Body of pancreas (tissue), 4 donors: Measurements from ENCODE around the gene GGTA1. TPM values are rescaled to one million over a fixed set of nuclear protein-coding genes. Genes with fewer than 3 reads are reported as not detected.

Source experiments
- ATAC-seq: fragments of 150-250 bp; one replicate; pipeline ENCODE4 v1.9.1; 2016
- DNase-seq, 4 donors: peaks; one replicate each; pipeline ENCODE4 v3.0.0-alpha.2; 2019
- H3K27ac ChIP-seq, 4 donors: fragments of 200-600 bp; sonication (generic); 1 replicate in 3 of 4; 2 replicates in 1 of 4; pipeline versions ENCODE4 v1.5.1 to v1.6.1; 2016 to 2019; ENCODE audit warnings: mild to moderate bottlenecking in 1 of 4, mixed read lengths in 1 of 4, moderate library complexity in 1 of 4
- H3K27me3 ChIP-seq, 2 donors: fragments of 200-600 bp; sonication (generic); one replicate each; pipeline ENCODE4 v1.6.0; 2016; ENCODE audit warnings: mild to moderate bottlenecking in 1 of 2
- H3K36me3 ChIP-seq, 2 donors: fragments of 200-600 bp; sonication (generic); replicated peaks in 1 of 2; 2 replicates each; pipeline ENCODE4 v1.5.1; 2016; ENCODE audit warnings: low read depth in 2 of 2; ENCODE audit not compliant: insufficient read depth in 1 of 2
- H3K4me1 ChIP-seq: fragments of 200-600 bp; sonication (generic); one replicate; pipeline ENCODE4 v1.6.0; 2016
- H3K4me3 ChIP-seq, 2 donors: fragments of 200-600 bp; sonication (generic); 1 replicate in 1 of 2; 2 replicates in 1 of 2; pipeline ENCODE4 v1.5.1; 2016 to 2019
- H3K9me3 ChIP-seq, 3 donors: fragments of 200-600 bp; sonication (generic); 1 replicate in 2 of 3; 2 replicates in 1 of 3; pipeline ENCODE4 v1.5.1; 2016
- POLR2A ChIP-seq, 3 donors: fragments of 450-650 bp; IDR thresholded peaks; one replicate each; pipeline ENCODE4 v1.6.1; 2016; ENCODE audit warnings: antibody characterized with exemption in 3 of 3, mild to moderate bottlenecking in 2 of 3
- WGBS, 2 donors: methylation state at CpG; one replicate each; pipeline ENCODE4 v1.1.5; 2017; 5-methylcytosine and 5-hydroxymethylcytosine counted together
- intact Hi-C: fragments of 100-400 bp; cut with DNase I; formaldehyde crosslinking; loops from one replicate; pipeline ENCODE4 v1.15.1; 2023
- total RNA-seq, 2 donors: library from RNA; depleted of rRNA; stranded (reverse); fragments of >200 nt; gene quantifications; one replicate each; pipeline ENCODE4 v1.1.0, GENCODE V29; 2016
- TF ChIP-seq, protein P1 (sequence below), 7 experiments: fragments of 450-650 bp in 4 of 7; fragments of 200-600 bp in 3 of 7; sonication (generic) in 3 of 7; IDR thresholded peaks; one replicate each; pipeline ENCODE4 v1.5.1; 2016 to 2019; ENCODE audit warnings: antibody characterized with exemption in 7 of 7

The GGTA1 gene
- total RNA-seq, 2 donors from 2014 or later, result 2.3 to 2.6 TPM

DNA sequence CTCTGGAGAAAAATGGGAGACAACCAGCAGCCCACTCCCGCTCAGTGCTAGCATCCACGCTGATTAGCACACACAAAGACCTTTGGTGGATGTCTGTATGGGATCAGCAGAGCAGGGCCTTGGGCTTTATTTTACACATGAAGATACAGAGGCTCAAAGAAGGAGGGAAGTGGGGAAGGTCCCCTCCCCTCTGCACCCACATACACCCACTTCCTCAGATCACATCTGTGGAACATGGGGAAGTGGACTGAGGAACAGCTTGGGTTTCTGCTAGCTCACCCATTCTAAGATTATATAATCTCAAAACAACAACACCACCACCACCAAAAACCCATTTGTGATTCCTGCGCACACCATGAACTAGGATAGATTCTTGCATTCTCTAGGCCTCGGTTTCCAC is 14.0 kb downstream of the GGTA1 start:
- WGBS, 2 donors, result 79 to 89% methylated on average over 4 of the region's 4 CpGs
- DNase-seq (peak in 1 of 4 donors; percentile 37), ATAC-seq (no peak)
- TF ChIP-seq, protein P1, sequence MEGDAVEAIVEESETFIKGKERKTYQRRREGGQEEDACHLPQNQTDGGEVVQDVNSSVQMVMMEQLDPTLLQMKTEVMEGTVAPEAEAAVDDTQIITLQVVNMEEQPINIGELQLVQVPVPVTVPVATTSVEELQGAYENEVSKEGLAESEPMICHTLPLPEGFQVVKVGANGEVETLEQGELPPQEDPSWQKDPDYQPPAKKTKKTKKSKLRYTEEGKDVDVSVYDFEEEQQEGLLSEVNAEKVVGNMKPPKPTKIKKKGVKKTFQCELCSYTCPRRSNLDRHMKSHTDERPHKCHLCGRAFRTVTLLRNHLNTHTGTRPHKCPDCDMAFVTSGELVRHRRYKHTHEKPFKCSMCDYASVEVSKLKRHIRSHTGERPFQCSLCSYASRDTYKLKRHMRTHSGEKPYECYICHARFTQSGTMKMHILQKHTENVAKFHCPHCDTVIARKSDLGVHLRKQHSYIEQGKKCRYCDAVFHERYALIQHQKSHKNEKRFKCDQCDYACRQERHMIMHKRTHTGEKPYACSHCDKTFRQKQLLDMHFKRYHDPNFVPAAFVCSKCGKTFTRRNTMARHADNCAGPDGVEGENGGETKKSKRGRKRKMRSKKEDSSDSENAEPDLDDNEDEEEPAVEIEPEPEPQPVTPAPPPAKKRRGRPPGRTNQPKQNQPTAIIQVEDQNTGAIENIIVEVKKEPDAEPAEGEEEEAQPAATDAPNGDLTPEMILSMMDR (IDR thresholded peaks at IDR 0.05), result no peak
- TF ChIP-seq POLR2A (IDR thresholded peaks at IDR 0.05), result no peak
- H3K9me3 ChIP-seq, result no peaks in the 10 kb centered on the region
- no peaks in the 10 kb centered on the region for H3K27me3 ChIP-seq
- peak overlapping the region in 1 of 4 donors; percentile 24 for H3K27ac ChIP-seq
- H3K36me3 ChIP-seq, result no peaks in the 10 kb centered on the region
- intact Hi-C loops, result no loop called here
- H3K4me1 ChIP-seq, result no peaks in the 10 kb centered on the region
- H3K4me3 ChIP-seq, result no peak overlapping the region

DNA sequence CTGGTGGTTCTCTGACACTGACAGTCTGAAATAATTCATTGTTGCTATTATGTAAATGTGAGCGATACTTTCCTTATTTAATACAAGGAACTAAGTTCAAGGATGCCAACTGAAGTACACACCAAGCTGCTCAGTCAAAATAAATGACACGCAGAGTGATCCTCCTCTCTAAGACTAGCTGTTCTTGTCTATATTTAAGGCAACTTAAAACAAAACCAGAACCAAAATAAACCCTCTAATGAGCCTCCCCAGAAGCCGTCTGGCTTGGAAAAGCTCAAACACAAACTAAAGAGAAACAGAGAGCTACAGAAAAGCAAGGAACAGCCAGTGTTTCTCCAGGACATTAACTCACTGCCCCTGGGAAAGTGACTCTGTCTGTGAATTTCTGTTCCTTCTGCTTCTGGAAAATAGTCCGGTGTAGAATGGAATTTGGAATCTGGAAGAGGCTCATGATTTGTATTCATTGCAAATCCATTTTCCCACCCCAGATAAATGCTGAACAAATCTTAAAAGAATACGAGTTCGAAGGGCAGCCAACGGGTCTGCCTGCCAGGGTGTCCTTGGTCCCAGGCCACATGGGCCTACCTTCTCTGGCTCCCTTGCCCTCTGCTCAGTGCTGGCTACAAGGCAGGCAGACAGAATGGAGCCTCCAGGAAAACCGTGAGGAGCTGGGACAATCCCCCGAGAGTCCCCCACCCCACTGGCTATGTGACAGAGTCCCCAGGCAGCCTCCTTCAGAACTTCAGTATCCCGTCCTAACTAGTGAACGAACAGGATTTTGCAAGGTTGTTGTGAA is 14.8 kb downstream of the GGTA1 start:
- Histone ChIP-seq H3K4me1 (no peaks in the 10 kb centered on the region), H3K9me3 (no peaks in the 10 kb centered on the region), H3K36me3 (no peaks in the 10 kb centered on the region), H3K27ac (no peak overlapping the region), H3K4me3 (no peak overlapping the region), H3K27me3 (no peaks in the 10 kb centered on the region)
- ATAC-seq (no peak), DNase-seq (no peak)
- intact Hi-C loops, result no loop called here
- WGBS, 2 donors, result 57 to 66% methylated on average over 11 of the region's 11 CpGs
- TF ChIP-seq POLR2A (IDR thresholded peaks at IDR 0.05), result no peak
- TF ChIP-seq, protein P1 (IDR thresholded peaks at IDR 0.05), result no peak

DNA sequence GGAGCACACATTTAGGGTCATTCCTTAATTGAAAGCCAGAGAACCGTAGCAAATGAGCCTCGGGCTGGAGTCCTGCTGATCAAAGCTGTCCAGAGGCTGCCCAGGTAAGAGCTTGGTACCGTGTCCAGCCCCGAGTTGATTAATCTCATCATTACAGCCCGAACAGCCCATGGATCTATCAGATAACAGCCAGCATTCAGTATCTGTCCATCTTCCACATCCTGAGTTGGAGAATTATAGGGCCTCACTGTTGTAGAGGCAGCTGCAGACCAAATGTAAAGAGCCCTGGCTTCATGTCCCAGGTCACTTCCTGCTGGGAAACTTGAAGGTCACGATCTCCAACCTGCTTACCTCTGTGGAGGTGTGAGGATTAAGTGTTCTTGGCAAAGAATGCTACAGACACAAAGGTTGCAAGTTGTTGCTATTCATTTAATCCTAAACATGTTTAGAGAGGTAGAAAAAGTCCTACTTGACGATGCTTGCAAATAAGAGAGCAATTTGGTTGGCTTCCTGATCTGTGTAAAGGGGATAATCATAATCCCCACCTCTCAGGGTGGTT is 16.1 kb downstream of the GGTA1 start:
- no peaks in the 10 kb centered on the region for H3K9me3 ChIP-seq
- no peaks in the 10 kb centered on the region for H3K4me1 ChIP-seq
- intact Hi-C loops, result no loop called here
- no peak for TF ChIP-seq POLR2A (IDR thresholded peaks at IDR 0.05)
- TF ChIP-seq, protein P1 (IDR thresholded peaks at IDR 0.05), result no peak
- 70 to 84% methylated on average over 6 to 7 of the region's 7 CpGs for WGBS, 2 donors
- no peak overlapping the region for H3K4me3 ChIP-seq
- ATAC-seq (no peak), DNase-seq (no peak)
- no peak overlapping the region for H3K27ac ChIP-seq
- no peaks in the 10 kb centered on the region for H3K36me3 ChIP-seq
- H3K27me3 ChIP-seq, result no peaks in the 10 kb centered on the region

- no peak for ATAC-seq
- no peak for TF ChIP-seq POLR2A (IDR thresholded peaks at IDR 0.05)
- TF ChIP-seq, protein P1 (IDR thresholded peaks at IDR 0.05), result no peak
- Histone ChIP-seq H3K27me3 (no peaks in the 10 kb centered on the region), H3K27ac (no peak overlapping the region), H3K4me1 (no peaks in the 10 kb centered on the region), H3K36me3 (no peaks in the 10 kb centered on the region), H3K4me3 (no peak overlapping the region), H3K9me3 (no peaks in the 10 kb centered on the region)
- DNase-seq, result no peak
- intact Hi-C loops, result no loop called here
- 64 to 67% methylated on average over 5 of the region's 5 CpGs for WGBS, 2 donors
These were observed 16.6 kb downstream of the GGTA1 start for GRCh38 chr9:121483049-121483448.
